DOHH2 (cell line): ENCODE measurements around the gene MROH7.
"Not testable (repeated sequence)": the region's sequence is repeated elsewhere in the genome, so short reads cannot be mapped to it uniquely, and the experiment has no call there.

Experiments used
- EZH2phosphoT487 ChIP-seq: fragments of 200-600 bp; sonication (generic); IDR thresholded peaks from 2 replicates; pipeline ENCODE4 v1.6.1; 2017; ENCODE audit warnings: borderline replicate concordance, mild to moderate bottlenecking, antibody characterized with exemption, low read length, moderate library complexity, mixed read lengths
- TF ChIP-seq, protein P1 (sequence below): fragments of 200-600 bp; sonication (generic); IDR thresholded peaks from one replicate; pipeline ENCODE4 v1.5.1; 2014; ENCODE audit warnings: antibody characterized with exemption, mild to moderate bottlenecking, low read depth, low read length; ENCODE audit not compliant: poor library complexity, severe bottlenecking

DNA sequence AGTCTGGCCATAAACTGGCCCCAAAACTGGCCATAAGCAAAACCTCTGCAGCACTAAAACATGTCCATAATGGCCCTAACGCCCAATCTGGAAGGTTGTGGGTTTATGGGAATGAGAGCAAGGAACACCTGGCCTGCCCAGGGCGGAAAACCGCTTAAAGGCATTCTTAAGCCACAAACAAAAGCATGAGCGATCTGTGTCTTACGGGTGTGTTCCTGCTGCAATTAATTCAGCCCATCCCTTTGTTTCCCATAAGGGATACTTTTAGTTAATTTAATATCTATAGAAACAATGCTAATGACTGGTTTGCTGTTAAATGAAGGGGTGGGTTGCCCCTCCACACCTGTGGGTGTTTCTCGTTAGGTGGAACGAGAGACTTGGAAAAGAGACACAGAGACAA, 5.8 kb upstream of the MROH7 start:
- TF ChIP-seq EZH2phosphoT487, result not testable (repeated sequence)
- TF ChIP-seq, protein P1, sequence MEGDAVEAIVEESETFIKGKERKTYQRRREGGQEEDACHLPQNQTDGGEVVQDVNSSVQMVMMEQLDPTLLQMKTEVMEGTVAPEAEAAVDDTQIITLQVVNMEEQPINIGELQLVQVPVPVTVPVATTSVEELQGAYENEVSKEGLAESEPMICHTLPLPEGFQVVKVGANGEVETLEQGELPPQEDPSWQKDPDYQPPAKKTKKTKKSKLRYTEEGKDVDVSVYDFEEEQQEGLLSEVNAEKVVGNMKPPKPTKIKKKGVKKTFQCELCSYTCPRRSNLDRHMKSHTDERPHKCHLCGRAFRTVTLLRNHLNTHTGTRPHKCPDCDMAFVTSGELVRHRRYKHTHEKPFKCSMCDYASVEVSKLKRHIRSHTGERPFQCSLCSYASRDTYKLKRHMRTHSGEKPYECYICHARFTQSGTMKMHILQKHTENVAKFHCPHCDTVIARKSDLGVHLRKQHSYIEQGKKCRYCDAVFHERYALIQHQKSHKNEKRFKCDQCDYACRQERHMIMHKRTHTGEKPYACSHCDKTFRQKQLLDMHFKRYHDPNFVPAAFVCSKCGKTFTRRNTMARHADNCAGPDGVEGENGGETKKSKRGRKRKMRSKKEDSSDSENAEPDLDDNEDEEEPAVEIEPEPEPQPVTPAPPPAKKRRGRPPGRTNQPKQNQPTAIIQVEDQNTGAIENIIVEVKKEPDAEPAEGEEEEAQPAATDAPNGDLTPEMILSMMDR, result not testable (repeated sequence)
